Measurements from ENCODE around the gene LRRC8B. TPM values are rescaled to one million over a fixed set of nuclear protein-coding genes. Genes with fewer than 3 reads are reported as not detected.

LRRC8B gene
- total RNA-seq, 4 donors from 2014 or later = 3.3 to 9.2 (median 4.1) TPM

DNA sequence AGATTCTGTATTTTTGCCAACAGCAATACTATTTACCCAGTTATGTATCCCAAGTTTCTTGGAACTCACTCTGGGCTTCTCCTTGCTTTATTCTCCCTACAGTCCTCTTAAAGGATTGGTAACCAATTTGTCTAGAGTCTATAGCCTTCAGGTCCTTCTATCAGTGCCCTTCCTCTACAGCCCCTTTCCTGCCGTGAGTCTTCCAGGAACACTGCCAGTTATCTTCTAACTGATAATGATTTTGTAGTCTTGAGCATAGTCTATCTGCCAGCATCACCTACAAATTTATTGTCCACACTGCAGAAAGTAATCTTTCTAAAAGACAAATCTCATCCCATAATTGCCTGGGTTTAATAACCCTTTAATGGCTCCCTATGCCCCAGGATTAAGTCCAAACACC, 8.2 kb downstream of the LRRC8B start:
- H3K27me3 ChIP-seq = no peaks in the 10 kb centered on the region
- H3K27ac ChIP-seq (replicated peaks in 1 of 4) = no peak overlapping the region
- peaks cover 0 to 4% (median 0%) of the 10 kb centered on the region in 4 donors for H3K4me1 ChIP-seq
- H3K4me3 ChIP-seq = no peak overlapping the region
- no peaks in the 10 kb centered on the region for H3K9me3 ChIP-seq
- DNase-seq (ENCODE audit: extremely low spot score) = no peak
- intact Hi-C loops (cut with DNase I) = no loop called here
- TF ChIP-seq, protein P1, sequence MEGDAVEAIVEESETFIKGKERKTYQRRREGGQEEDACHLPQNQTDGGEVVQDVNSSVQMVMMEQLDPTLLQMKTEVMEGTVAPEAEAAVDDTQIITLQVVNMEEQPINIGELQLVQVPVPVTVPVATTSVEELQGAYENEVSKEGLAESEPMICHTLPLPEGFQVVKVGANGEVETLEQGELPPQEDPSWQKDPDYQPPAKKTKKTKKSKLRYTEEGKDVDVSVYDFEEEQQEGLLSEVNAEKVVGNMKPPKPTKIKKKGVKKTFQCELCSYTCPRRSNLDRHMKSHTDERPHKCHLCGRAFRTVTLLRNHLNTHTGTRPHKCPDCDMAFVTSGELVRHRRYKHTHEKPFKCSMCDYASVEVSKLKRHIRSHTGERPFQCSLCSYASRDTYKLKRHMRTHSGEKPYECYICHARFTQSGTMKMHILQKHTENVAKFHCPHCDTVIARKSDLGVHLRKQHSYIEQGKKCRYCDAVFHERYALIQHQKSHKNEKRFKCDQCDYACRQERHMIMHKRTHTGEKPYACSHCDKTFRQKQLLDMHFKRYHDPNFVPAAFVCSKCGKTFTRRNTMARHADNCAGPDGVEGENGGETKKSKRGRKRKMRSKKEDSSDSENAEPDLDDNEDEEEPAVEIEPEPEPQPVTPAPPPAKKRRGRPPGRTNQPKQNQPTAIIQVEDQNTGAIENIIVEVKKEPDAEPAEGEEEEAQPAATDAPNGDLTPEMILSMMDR (IDR thresholded peaks at IDR 0.05) = no peak
- TF ChIP-seq EP300 (IDR thresholded peaks at IDR 0.05) (no peak), POLR2AphosphoS5 (IDR thresholded peaks at IDR 0.05) (no peak), POLR2A (IDR thresholded peaks at IDR 0.05; ENCODE audit: low read depth) (no peak)
- WGBS = 100% methylated on average over 1 of the region's 1 CpG
- peaks cover 0 to 4% (median 2%) of the 10 kb centered on the region in 4 donors for H3K36me3 ChIP-seq

DNA sequence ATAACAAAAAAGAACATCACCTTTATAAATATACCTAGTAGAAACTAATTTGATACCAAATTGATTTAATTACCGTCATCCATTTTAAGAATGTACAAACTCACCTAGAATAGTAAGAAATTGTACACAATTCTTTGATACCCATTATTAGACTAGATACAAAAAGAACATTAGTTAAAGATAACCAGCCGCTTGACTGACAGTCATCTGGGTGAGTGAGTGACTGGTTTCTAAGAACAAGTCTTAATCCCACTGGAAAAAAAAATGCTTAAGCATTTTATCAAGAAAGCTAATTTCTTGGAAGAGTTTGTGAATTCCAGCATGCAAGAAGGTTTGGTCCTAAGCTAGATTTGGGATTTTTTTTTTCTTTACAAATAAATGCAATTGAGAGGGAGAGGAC, 10.9 kb downstream of the LRRC8B start:
- Histone ChIP-seq H3K9me3 (no peaks in the 10 kb centered on the region), H3K27ac (replicated peaks in 1 of 4) (no peak overlapping the region), H3K4me1 (peaks cover 0 to 13% (median 0%) of the 10 kb centered on the region in 4 donors), H3K36me3 (no peaks in the 10 kb centered on the region), H3K27me3 (no peaks in the 10 kb centered on the region), H3K4me3 (no peak overlapping the region)
- intact Hi-C loops (cut with DNase I) = no loop called here
- no peak for DNase-seq (ENCODE audit: extremely low spot score)
- 94% methylated on average over 2 of the region's 2 CpGs for WGBS
- TF ChIP-seq POLR2A (IDR thresholded peaks at IDR 0.05; ENCODE audit: low read depth) (no peak), EP300 (IDR thresholded peaks at IDR 0.05) (no peak)

DNA sequence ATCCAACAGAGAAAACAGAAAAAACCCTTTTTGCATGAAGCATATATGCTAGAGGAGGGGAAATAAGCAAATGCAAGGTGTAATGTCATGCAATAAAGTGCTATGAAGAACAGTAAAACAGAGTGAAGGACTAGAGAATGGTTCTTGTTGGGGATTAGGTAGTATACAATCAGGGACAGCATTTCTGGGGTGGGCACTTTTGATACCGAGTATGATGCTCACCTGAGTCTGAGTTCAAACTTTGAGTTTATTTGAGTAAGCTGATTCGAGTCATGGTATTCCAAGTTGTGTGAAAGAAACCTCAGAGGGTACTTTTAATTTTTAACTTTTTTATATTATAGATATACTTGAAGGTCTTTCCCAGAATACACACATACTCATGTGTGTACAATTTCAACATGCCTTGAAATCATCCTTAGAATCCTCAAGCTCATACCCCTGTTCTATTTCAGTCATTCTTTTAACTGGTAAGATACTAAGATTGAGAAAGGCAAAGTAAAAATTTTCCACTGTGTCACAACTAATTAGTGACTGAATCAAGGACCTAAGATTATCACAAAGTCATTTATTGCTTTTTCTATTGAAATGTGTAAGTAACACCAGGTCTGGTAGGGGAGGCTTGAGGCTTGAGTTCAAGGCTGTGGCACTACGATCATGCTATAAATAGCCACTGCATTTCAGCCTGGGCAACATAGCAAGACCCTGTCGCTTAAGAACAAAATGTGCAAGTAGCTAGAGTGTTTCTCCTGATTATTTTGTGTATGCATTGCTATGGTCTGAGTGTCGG, 12.1 kb downstream of the LRRC8B start:
- Histone ChIP-seq H3K36me3 (no peaks in the 10 kb centered on the region), H3K9me3 (no peaks in the 10 kb centered on the region), H3K27me3 (no peaks in the 10 kb centered on the region), H3K4me1 (peaks cover 0 to 13% (median 0%) of the 10 kb centered on the region in 4 donors), H3K27ac (replicated peaks in 1 of 4) (no peak overlapping the region), H3K4me3 (no peak overlapping the region)
- intact Hi-C loops (cut with DNase I) = no loop called here
- TF ChIP-seq, protein P1 (IDR thresholded peaks at IDR 0.05) = no peak
- no peak for TF ChIP-seq POLR2AphosphoS5 (IDR thresholded peaks at IDR 0.05)
- TF ChIP-seq POLR2A (IDR thresholded peaks at IDR 0.05; ENCODE audit: low read depth) = no peak
- TF ChIP-seq EP300 (IDR thresholded peaks at IDR 0.05) = no peak
- WGBS = 95% methylated on average over 5 of the region's 5 CpGs
- no peak for DNase-seq (ENCODE audit: extremely low spot score)

DNA sequence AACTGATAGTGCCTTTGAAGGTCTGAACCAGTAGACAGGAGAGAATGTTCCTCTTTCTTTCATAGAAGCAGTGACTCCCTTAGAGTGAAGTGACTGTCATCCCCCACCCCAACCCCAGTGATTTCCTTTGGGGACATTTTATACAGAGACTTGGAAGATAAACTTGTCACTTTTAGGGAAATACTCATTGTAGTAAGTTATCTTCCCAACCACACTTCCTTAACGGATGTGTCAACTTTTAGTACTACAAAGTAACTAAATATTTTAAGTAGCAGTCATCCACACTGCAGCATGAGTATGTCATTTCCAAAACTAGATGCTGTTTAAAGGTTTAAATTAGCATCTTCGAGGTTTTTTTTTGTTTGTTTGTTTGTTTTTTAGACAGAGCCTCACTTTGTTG, 13.7 kb downstream of the LRRC8B start:
- no peak overlapping the region for H3K27ac ChIP-seq (replicated peaks in 1 of 4)

DNA sequence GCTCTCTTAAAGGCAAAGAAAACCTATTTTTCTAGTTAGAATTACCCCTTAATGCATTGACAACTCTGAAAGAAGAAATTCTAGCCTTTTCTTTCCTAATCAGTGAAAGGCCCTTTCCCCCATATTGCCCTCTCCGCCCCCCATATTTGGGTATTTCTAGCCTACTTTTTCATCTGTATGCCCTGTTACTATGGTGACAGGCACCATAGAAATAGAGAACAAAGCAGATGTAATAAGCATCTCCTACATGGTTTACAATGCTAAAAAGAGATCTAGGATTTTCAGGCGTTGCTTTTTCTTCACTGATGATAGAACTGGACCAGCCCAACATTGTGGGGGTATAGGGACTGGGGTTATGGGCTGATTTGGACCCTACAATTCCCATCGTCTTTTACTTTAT, 14.5 kb downstream of the LRRC8B start:
- no peak overlapping the region for H3K27ac ChIP-seq (replicated peaks in 1 of 4)
- H3K4me3 ChIP-seq = no peak overlapping the region
- H3K4me1 ChIP-seq = peaks cover 0 to 13% (median 0%) of the 10 kb centered on the region in 4 donors
- intact Hi-C loops (cut with DNase I) = no loop called here
- no peaks in the 10 kb centered on the region for H3K9me3 ChIP-seq
- no peak for DNase-seq (ENCODE audit: extremely low spot score)
- H3K36me3 ChIP-seq = no peaks in the 10 kb centered on the region
- H3K27me3 ChIP-seq = no peaks in the 10 kb centered on the region
- TF ChIP-seq, protein P1 (IDR thresholded peaks at IDR 0.05) = no peak
- TF ChIP-seq EP300 (IDR thresholded peaks at IDR 0.05) (no peak), POLR2A (IDR thresholded peaks at IDR 0.05; ENCODE audit: low read depth) (no peak), POLR2AphosphoS5 (IDR thresholded peaks at IDR 0.05) (no peak)
- WGBS = 92% methylated on average over 3 of the region's 3 CpGs

More for the DNA sequence above, 13.7 kb downstream of the LRRC8B start:
- intact Hi-C loops (cut with DNase I) = no loop called here
- no peak for DNase-seq (ENCODE audit: extremely low spot score)
- Histone ChIP-seq H3K4me3 (no peak overlapping the region), H3K4me1 (peaks cover 0 to 13% (median 0%) of the 10 kb centered on the region in 4 donors), H3K27me3 (no peaks in the 10 kb centered on the region), H3K9me3 (no peaks in the 10 kb centered on the region), H3K36me3 (no peaks in the 10 kb centered on the region)
- 75% methylated on average over 2 of the region's 2 CpGs for WGBS
- TF ChIP-seq, protein P1 (IDR thresholded peaks at IDR 0.05) = no peak
- TF ChIP-seq POLR2AphosphoS5 (IDR thresholded peaks at IDR 0.05) (no peak), EP300 (IDR thresholded peaks at IDR 0.05) (no peak), POLR2A (IDR thresholded peaks at IDR 0.05; ENCODE audit: low read depth) (no peak)
